K562 (cell line): ENCODE measurements around the gene BCCIP. TPM values are rescaled to one million over a fixed set of nuclear protein-coding genes. Genes with fewer than 3 reads are reported as not detected.
A peak's percentile ranks its signal among the peaks of the same experiment; 100 is the strongest.

Experiments
- ERF ChIP-seq: fragments of 450-650 bp; formaldehyde crosslinking; IDR thresholded peaks from 2 replicates; pipeline ENCODE4 v1.4.0; 2020; ENCODE audit warnings: mild to moderate bottlenecking, mixed read lengths
- KLF1 ChIP-seq: fragments of 450-650 bp; IDR thresholded peaks from 2 replicates; pipeline ENCODE4 v1.6.1; 2016; ENCODE audit warnings: missing genetic modification characterization, missing compliant biosample characterization
- NFRKB ChIP-seq: fragments of 450-650 bp; IDR thresholded peaks from 2 replicates; pipeline ENCODE4 v1.6.1; 2016; ENCODE audit warnings: low read depth
- OTX1 ChIP-seq: fragments of 450-650 bp; formaldehyde crosslinking; IDR thresholded peaks from 2 replicates; pipeline ENCODE4 v1.4.0; 2022; ENCODE audit warnings: mild to moderate bottlenecking
- POLR2G ChIP-seq: fragments of 200-400 bp; formaldehyde crosslinking; IDR thresholded peaks from 2 replicates; pipeline ENCODE4 v1.6.1; 2017; ENCODE audit warnings: low read depth, mild to moderate bottlenecking, antibody characterized with exemption, low read length, moderate library complexity
- SREBF2 ChIP-seq: sonication (generic); formaldehyde crosslinking; IDR thresholded peaks from 2 replicates; pipeline ENCODE4 v1.4.0; 2020; ENCODE audit warnings: mild to moderate bottlenecking, missing genetic modification reagents
- SRSF3 ChIP-seq: fragments of 200-400 bp; formaldehyde crosslinking; IDR thresholded peaks from 2 replicates; pipeline ENCODE4 v1.6.1; 2016; ENCODE audit warnings: mild to moderate bottlenecking, low read length, moderate library complexity; ENCODE audit not compliant: insufficient read depth
- TSHZ1 ChIP-seq: fragments of 250-450 bp; sonication (Bioruptor Pico); IDR thresholded peaks from 2 replicates; pipeline ENCODE4 v1.4.0; 2020; ENCODE audit warnings: mild to moderate bottlenecking, moderate library complexity
- USF1 ChIP-seq: sonication (generic); formaldehyde crosslinking; IDR thresholded peaks from 2 replicates; pipeline ENCODE4 v1.9.0; 2022; ENCODE audit warnings: mild to moderate bottlenecking, missing genetic modification reagents
- ZNF197 ChIP-seq: fragments of 200-800 bp; sonication (Bioruptor generic); IDR thresholded peaks from 2 replicates; pipeline ENCODE4 v1.6.1; 2016; ENCODE audit warnings: low read depth, missing genetic modification characterization, missing compliant biosample characterization
- ZNF318 ChIP-seq, 2 experiments: fragments of 450-650 bp; IDR thresholded peaks; 2 replicates each; pipeline ENCODE4 v1.6.1; 2016; ENCODE audit warnings: mild to moderate bottlenecking in 2 of 2, borderline replicate concordance in 1 of 2, low read depth in 1 of 2, moderate library complexity in 1 of 2
- ZNF398 ChIP-seq: fragments of 250-450 bp; sonication (Bioruptor Pico); IDR thresholded peaks from 2 replicates; pipeline ENCODE4 v1.8.0; 2021; ENCODE audit warnings: moderate library complexity, mild to moderate bottlenecking, inconsistent platforms
- polyA plus RNA-seq, 8 experiments: library from polyadenylated mRNA; depleted of rRNA in 4 of 8; stranded (reverse) in 5 of 8; unstranded in 3 of 8; fragments of >200 nt; fragmentation: Nextera tagmentation in 2 of 8; fragmentation: Illumina TruSeq in 1 of 8; extraction: Ambion mirVana in 2 of 8; extraction: Trizol in 1 of 8; gene quantifications; 2 replicates each; pipeline versions ENCODE4 v1.2.1 to v1.2.3, GENCODE V29; 2011 to 2014; ENCODE audit warnings: inconsistent platforms in 1 of 8, missing spikeins in 1 of 8
- total RNA-seq, 7 experiments: library from RNA; depleted of rRNA in 6 of 7; stranded (reverse); fragments of >200 nt in 6 of 7; fragmentation: Illumina TruSeq in 2 of 7; extraction: Trizol in 2 of 7; gene quantifications; 2 replicates each; pipeline versions ENCODE4 v1.2.1 to v1.2.3, GENCODE V29; 2011 to 2021; ENCODE audit warnings: low replicate concordance in 1 of 7

Gene BCCIP
- total and polyA plus RNA-seq, 9 of the 15 experiments (the other 6 are each of a cell fraction or from before 2014, with no cell fraction given), result 95.1 to 204 (median 163) TPM

DNA sequence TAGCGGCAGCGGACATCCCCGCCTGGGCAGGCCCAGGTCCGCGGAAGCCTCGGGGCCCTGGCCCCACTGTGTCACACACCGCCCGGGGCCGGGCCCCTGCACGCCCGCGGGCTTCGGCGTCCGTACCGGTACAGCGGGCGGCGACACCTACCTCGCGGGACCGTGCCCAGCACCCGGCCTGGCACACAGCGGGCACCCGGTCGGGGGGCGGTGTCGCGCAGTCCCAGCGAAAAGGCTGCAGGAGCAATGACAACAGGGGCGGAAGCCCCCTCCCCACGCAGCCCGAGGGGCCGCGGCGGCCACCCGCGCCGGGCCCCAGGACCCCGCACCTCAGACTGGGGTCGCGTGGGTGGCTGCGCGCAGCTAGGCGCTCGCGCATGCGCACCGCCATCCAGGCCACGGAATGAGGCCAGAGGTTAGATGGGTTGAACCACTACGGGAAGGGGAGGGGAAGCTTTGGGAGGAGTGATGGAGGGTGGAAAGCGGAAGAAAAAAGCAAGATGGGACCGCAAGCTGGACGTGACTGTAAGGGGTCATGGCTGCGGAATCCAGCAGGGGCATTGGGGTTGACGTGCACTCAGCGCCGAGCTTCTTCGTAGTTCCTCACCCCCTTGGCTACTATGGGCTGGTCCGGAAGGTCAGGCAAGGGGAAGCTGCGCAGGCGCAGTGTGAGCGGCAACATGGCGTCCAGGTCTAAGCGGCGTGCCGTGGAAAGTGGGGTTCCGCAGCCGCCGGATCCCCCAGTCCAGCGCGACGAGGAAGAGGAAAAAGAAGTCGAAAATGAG, at the start of gene BCCIP, which contains the start of gene UROS (continued):
- TF ChIP-seq ZNF318 (IDR thresholded peaks at IDR 0.05; ENCODE audit: borderline replicate concordance in 1 of 2, low read depth in 1 of 2) (no peak), ERF (CRISPR knock-in tag) (no peak), SREBF2 (CRISPR knock-in tag) (no peak), USF1 (CRISPR knock-in tag) (peak; percentile 21; the same call in 1 of the 2 replicates), ZNF398 (CRISPR knock-in tag) (no peak), NFRKB (peak; percentile 82), POLR2G (peak; percentile 76), KLF1 (no peak), ZNF197 (CRISPR knock-in tag) (no peak), OTX1 (CRISPR knock-in tag) (0 out of 2 replicates have a peak, but pooled peaks have one; percentile 22), SRSF3 (no peak), TSHZ1 (CRISPR knock-in tag) (no peak)
